Ovary (tissue), 9 donors: ENCODE measurements around the gene SMG6. TPM values are rescaled to one million over a fixed set of nuclear protein-coding genes. Genes with fewer than 3 reads are reported as not detected.

ENCODE experiments used
- DNase-seq, 5 donors: peaks; one replicate each; pipeline ENCODE4 v3.0.0-alpha.2; 2019 to 2020
- H3K27ac ChIP-seq, 2 donors: fragments of 200-600 bp; one replicate each; pipeline versions ENCODE4 v1.5.1 to v1.8.0; 2019 to 2022
- H3K27me3 ChIP-seq: fragments of 200-600 bp; one replicate; pipeline ENCODE4 v1.8.0; 2022
- H3K36me3 ChIP-seq: fragments of 200-600 bp; sonication (generic); one replicate; pipeline ENCODE4 v1.5.1; 2019
- H3K4me1 ChIP-seq: one replicate; pipeline ENCODE4 v1.8.1; 2013; ENCODE audit warnings: mild to moderate bottlenecking, moderate library complexity; ENCODE audit not compliant: insufficient read depth
- H3K4me3 ChIP-seq: fragments of 200-600 bp; sonication (generic); one replicate; pipeline ENCODE4 v1.5.1; 2017
- H3K9me3 ChIP-seq, 2 donors: fragments of 200-600 bp in 1 of 2; sonication (generic) in 1 of 2; one replicate each; pipeline versions ENCODE4 v1.5.1 to v1.8.1; 2013 to 2019; ENCODE audit warnings: mild to moderate bottlenecking in 1 of 2, moderate library complexity in 1 of 2
- CTCF ChIP-seq, 3 donors: fragments of 450-650 bp in 2 of 3; fragments of 200-600 bp in 1 of 3; IDR thresholded peaks; one replicate each; pipeline versions ENCODE4 v1.5.1 to v1.8.0; 2016 to 2022; ENCODE audit warnings: antibody characterized with exemption in 3 of 3, mild to moderate bottlenecking in 1 of 3
- EP300 ChIP-seq: sonication (generic); formaldehyde crosslinking; IDR thresholded peaks from one replicate; pipeline ENCODE4 v1.6.1; 2017; ENCODE audit warnings: antibody characterized with exemption
- POLR2A ChIP-seq: fragments of 450-650 bp; IDR thresholded peaks from one replicate; pipeline ENCODE4 v1.6.1; 2017; ENCODE audit warnings: antibody characterized with exemption, mild to moderate bottlenecking, moderate library complexity
- WGBS, 3 donors: extraction: QIAGEN DNeasy Blood & Tissue Kit in 1 of 3; methylation state at CpG; one replicate each; pipeline versions ENCODE4 v1.1.5 to v1.1.7; 2013 to 2017; 5-methylcytosine and 5-hydroxymethylcytosine counted together
- intact Hi-C, 4 donors: fragments of 100-400 bp; cut with DNase I; formaldehyde crosslinking; loops; one replicate each; pipeline versions ENCODE4 v1.11.0 to v1.15.1; 2022 to 2023
- polyA plus RNA-seq, 2 donors: library from polyadenylated mRNA; stranded (reverse); fragments of 200-250 nt in 1 of 2; fragments of 350-450 nt in 1 of 2; fragmentation: Illumina TruSeq in 1 of 2; extraction: RNeasy Lipid Tissue Mini Kit (QIAGEN cat#74804) in 1 of 2; gene quantifications; one replicate each; pipeline ENCODE4 v1.2.3, GENCODE V29; 2013 to 2014
- total RNA-seq, 7 donors: library from RNA; depleted of rRNA in 2 of 7; stranded (reverse); fragments of >200 nt in 2 of 7; fragmentation: NEBNext Ultra II Directional in 3 of 7; extraction: Animal tissue kit (Norgen Biotek cat#: 25700) in 3 of 7; gene quantifications; one replicate each; pipeline versions ENCODE4 v1.1.0 to v1.2.4, GENCODE V29; 2016 to 2023
- donor health status: DM: no; HTN: no; CAD: no; lungs with moderate emphysema.
- donor health status: DM: no; HTN: no; CAD: no.
- donor health status: Bipolar disorder and iron deficiency.
- donor health status: DM: yes; HTN: yes; CAD: no.
- donor health status: DM: no; HTN: no; CAD: no.
- donor health status: DM: yes; HTN: yes; CAD: no.

SMG6 gene
- total and polyA plus RNA-seq, 9 donors: 33.8 to 66.0 (median 51.0) TPM

DNA sequence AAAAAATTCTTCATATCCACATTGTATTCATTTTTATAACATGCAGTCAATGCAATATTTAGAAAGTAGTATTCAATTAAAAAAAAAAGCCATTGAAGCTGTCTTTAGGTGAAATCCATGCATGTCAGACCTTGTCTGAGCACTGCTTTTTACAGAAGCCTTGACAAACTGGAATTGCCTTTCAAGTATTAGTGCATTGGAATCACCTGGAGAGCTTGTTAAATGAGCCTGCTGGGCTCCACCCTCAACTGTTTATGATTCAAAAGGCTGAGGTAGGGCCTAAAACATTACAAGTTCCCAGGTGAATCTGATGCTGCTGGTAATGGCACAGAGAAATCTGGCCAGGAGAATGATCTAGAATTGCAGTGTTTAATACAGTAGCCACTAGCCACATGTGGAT is 162.9 kb downstream of the SMG6 start:
- H3K4me1 ChIP-seq: peaks cover 2% of the 10 kb centered on the region

DNA sequence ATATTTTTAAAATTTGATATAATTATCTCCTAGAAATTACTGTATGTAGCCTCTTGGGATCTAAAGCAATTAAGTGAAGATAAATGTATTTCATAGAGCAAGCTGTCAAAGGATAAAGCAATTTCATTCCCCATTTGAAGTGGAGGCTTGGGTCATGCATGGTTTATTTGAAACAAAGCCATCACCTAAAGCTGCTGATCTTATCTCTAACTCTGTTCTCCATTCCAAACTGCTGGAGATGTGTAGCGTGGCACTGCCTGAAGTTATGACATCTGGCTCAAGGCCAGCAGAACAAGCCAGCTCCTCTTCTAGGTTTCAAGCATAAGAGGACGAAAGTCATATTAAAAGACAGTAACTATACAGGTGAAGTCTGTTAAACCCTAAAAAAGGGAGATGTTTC is 164.8 kb downstream of the SMG6 start:
- H3K27ac ChIP-seq: no peak overlapping the region
- peaks cover 2% of the 10 kb centered on the region for H3K4me1 ChIP-seq

More for the DNA sequence above, 162.9 kb downstream of the SMG6 start:
- H3K27me3 ChIP-seq: no peaks in the 10 kb centered on the region
- H3K9me3 ChIP-seq: no peaks in the 10 kb centered on the region
- DNase-seq: no peak
- TF ChIP-seq POLR2A (no peak), CTCF (IDR thresholded peaks at IDR 0.05) (no peak), EP300 (no peak)
- H3K36me3 ChIP-seq: no peaks in the 10 kb centered on the region
- no peak overlapping the region for H3K27ac ChIP-seq
- H3K4me3 ChIP-seq: no peak overlapping the region
- intact Hi-C loops: no loop called here

GRCh38 chr17:2138318-2138717 is 165.3 kb downstream of the SMG6 start:
- Histone ChIP-seq H3K4me3 (no peak overlapping the region), H3K27me3 (no peaks in the 10 kb centered on the region), H3K9me3 (no peaks in the 10 kb centered on the region), H3K27ac (no peak overlapping the region), H3K36me3 (no peaks in the 10 kb centered on the region), H3K4me1 (peaks cover 2% of the 10 kb centered on the region)
- DNase-seq: no peak
- no peak for TF ChIP-seq CTCF (IDR thresholded peaks at IDR 0.05)
- no peak for TF ChIP-seq EP300
- no peak for TF ChIP-seq POLR2A
- intact Hi-C loops: no loop called here
- 45 to 52% (median 52%) methylated on average over 1 of the region's 1 CpG for WGBS, 3 donors

More for the DNA sequence above, 164.8 kb downstream of the SMG6 start:
- intact Hi-C loops: no loop called here
- no peak for DNase-seq
- WGBS, 3 donors: 70 to 79% (median 73%) methylated on average over 2 of the region's 2 CpGs
- Histone ChIP-seq H3K36me3 (no peaks in the 10 kb centered on the region), H3K9me3 (no peaks in the 10 kb centered on the region), H3K4me3 (no peak overlapping the region), H3K27me3 (no peaks in the 10 kb centered on the region)
- no peak for TF ChIP-seq EP300
- no peak for TF ChIP-seq POLR2A
- TF ChIP-seq CTCF (IDR thresholded peaks at IDR 0.05): no peak

- intact Hi-C loops: no loop called here
- TF ChIP-seq POLR2A: no peak
- no peak for TF ChIP-seq EP300
- TF ChIP-seq CTCF (IDR thresholded peaks at IDR 0.05): no peak
- no peak overlapping the region for H3K4me3 ChIP-seq
- WGBS, 3 donors: 61 to 66% (median 63%) methylated on average over 11 of the region's 11 CpGs
- no peaks in the 10 kb centered on the region for H3K27me3 ChIP-seq
- H3K27ac ChIP-seq: no peak overlapping the region
- H3K36me3 ChIP-seq: no peaks in the 10 kb centered on the region
- H3K9me3 ChIP-seq: no peaks in the 10 kb centered on the region
- peak in 1 of 5 donors; percentile 20 for DNase-seq
- H3K4me1 ChIP-seq: peaks cover 2% of the 10 kb centered on the region
Measured at GRCh38 chr17:2137342-2138098, 166.1 kb downstream of the SMG6 start.
